Progenitor cell of endocrine pancreas (in vitro differentiated cells): ENCODE data around the gene SVIL. TPM values are rescaled to one million over a fixed set of nuclear protein-coding genes. Genes with fewer than 3 reads are reported as not detected.
A peak's percentile ranks its signal among the peaks of the same experiment; 100 is the strongest.
"Not testable (repeated sequence)": the region's sequence is repeated elsewhere in the genome, so short reads cannot be mapped to it uniquely, and the experiment has no call there.

Source experiments
- DNase-seq: peaks from one replicate; pipeline ENCODE4 v3.0.0; 2021; ENCODE audit warnings: low spot score; ENCODE audit not compliant: unreplicated experiment
- H3K27ac Mint-ChIP-seq: 2 replicates; pipeline ENCODE4 v1.8.0; 2021; ENCODE audit warnings: mild to moderate bottlenecking, moderate library complexity, mixed read lengths
- H3K27me3 Mint-ChIP-seq: 2 replicates; pipeline ENCODE4 v1.8.0; 2021; ENCODE audit warnings: mixed read lengths
- H3K36me3 Mint-ChIP-seq: 2 replicates; pipeline ENCODE4 v1.8.0; 2022; ENCODE audit warnings: mixed read lengths; ENCODE audit not compliant: insufficient read depth
- H3K4me1 Mint-ChIP-seq: 2 replicates; pipeline ENCODE4 v1.8.0; 2021; ENCODE audit warnings: low read depth, mixed read lengths
- H3K4me3 Mint-ChIP-seq: 2 replicates; pipeline ENCODE4 v1.8.0; 2021; ENCODE audit warnings: low read depth, mild to moderate bottlenecking, moderate library complexity, mixed read lengths
- H3K9me3 Mint-ChIP-seq: 2 replicates; pipeline ENCODE4 v1.8.0; 2021; ENCODE audit warnings: low read depth, mixed read lengths
- CTCF ChIP-seq: fragments of 200-600 bp; sonication (generic); IDR thresholded peaks from one replicate; pipeline ENCODE4 v1.5.0; 2021; ENCODE audit warnings: antibody characterized with exemption, mild to moderate bottlenecking; ENCODE audit not compliant: unreplicated experiment
- total RNA-seq: library from RNA; stranded (reverse); gene quantifications from 2 replicates; pipeline ENCODE4 v1.2.1, GENCODE V29; 2021

SVIL gene
- total RNA-seq, 1 donor from 2014 or later = 88.2 TPM

- DNase-seq = no peak
- no peaks in the 10 kb centered on the region for H3K27me3 Mint-ChIP-seq
- peaks cover 47% of the 10 kb centered on the region for H3K36me3 Mint-ChIP-seq
- peaks cover 13% of the 10 kb centered on the region for H3K4me1 Mint-ChIP-seq
- TF ChIP-seq CTCF = no peak
- H3K9me3 Mint-ChIP-seq = no peaks in the 10 kb centered on the region
- no peak overlapping the region for H3K27ac Mint-ChIP-seq
- no peak overlapping the region for H3K4me3 Mint-ChIP-seq
Measured at GRCh38 chr10:29486433-29486832, 148.3 kb downstream of the SVIL start.

GRCh38 chr10:29484677-29485076, 150.1 kb downstream of the SVIL start:
- not testable (repeated sequence) for H3K27me3 Mint-ChIP-seq, H3K9me3 Mint-ChIP-seq, DNase-seq, H3K27ac Mint-ChIP-seq, H3K4me3 Mint-ChIP-seq
- Mint-ChIP-seq H3K4me1 (peaks cover 13% of the 10 kb centered on the region), H3K36me3 (peaks cover 40% of the 10 kb centered on the region)

- H3K27ac Mint-ChIP-seq = no peak overlapping the region
- peaks cover 13% of the 10 kb centered on the region for H3K4me1 Mint-ChIP-seq
- TF ChIP-seq CTCF = no peak
- no peaks in the 10 kb centered on the region for H3K9me3 Mint-ChIP-seq
- H3K27me3 Mint-ChIP-seq = no peaks in the 10 kb centered on the region
- DNase-seq = no peak
- no peak overlapping the region for H3K4me3 Mint-ChIP-seq
- peaks cover 30% of the 10 kb centered on the region for H3K36me3 Mint-ChIP-seq
Measured at GRCh38 chr10:29482591-29483431, 152.0 kb downstream of the SVIL start.

- Mint-ChIP-seq H3K27ac (no peak overlapping the region), H3K4me1 (peaks cover 13% of the 10 kb centered on the region), H3K9me3 (no peaks in the 10 kb centered on the region), H3K27me3 (no peaks in the 10 kb centered on the region), H3K4me3 (no peak overlapping the region), H3K36me3 (peaks cover 27% of the 10 kb centered on the region)
- no peak for TF ChIP-seq CTCF
- DNase-seq = no peak
Measured at GRCh38 chr10:29481906-29482440, 152.8 kb downstream of the SVIL start.

- Mint-ChIP-seq H3K4me1 (peaks cover 13% of the 10 kb centered on the region), H3K36me3 (peaks cover 23% of the 10 kb centered on the region), H3K4me3 (no peak overlapping the region), H3K27ac (peak overlapping the region; percentile 33), H3K9me3 (no peaks in the 10 kb centered on the region), H3K27me3 (no peaks in the 10 kb centered on the region)
- TF ChIP-seq CTCF = no peak
- no peak for DNase-seq
Measured at GRCh38 chr10:29479981-29480954, 154.5 kb downstream of the SVIL start.
